ENCODE data around the gene CIAPIN1. TPM values are rescaled to one million over a fixed set of nuclear protein-coding genes. Genes with fewer than 3 reads are reported as not detected.

The CIAPIN1 gene
- total RNA-seq, 2 experiments from 2014 or later: 29.5 to 31.0 TPM

DNA sequence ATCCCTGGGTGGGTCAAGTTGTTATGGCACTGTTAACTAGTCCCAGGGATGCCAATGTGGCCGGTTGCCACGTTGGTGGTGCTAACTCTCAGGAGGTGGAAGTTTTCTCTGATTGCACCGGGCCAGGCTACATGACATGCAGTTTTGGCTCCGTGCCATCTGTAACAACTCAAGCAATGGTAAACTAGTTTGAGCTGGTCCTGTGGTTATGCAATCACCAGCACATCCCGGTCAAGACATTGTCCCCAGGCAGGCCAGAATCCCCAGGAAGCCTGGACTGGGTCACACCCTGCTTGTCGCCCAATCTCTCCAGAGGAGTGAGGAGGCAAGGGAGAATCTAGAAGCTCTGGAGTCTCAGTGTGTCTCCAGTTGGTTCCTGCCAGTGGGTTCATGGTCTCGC lies 52.7 kb downstream of the CIAPIN1 start:
- Mint-ChIP-seq H3K9me3 (no peaks in the 10 kb centered on the region), H3K36me3 (ENCODE audit: low read depth) (no peaks in the 10 kb centered on the region), H3K27ac (no peak overlapping the region), H3K27me3 (ENCODE audit: low read depth) (no peaks in the 10 kb centered on the region), H3K4me1 (ENCODE audit: low read depth) (no peaks in the 10 kb centered on the region), H3K4me3 (no peak overlapping the region)
- CTCF ChIA-PET: interaction anchor here (0.9 kb wide), 1 partner anchor 10 kb away, joined by 3 read pairs; the partner anchor contains the start of gene CCL17
- intact Hi-C loops (cut with micrococcal nuclease): no loop called here
- DNase-seq: no peak

- peaks cover 6% of the 10 kb centered on the region for H3K4me1 Mint-ChIP-seq (ENCODE audit: low read depth)
- no peak overlapping the region for H3K4me3 Mint-ChIP-seq
- no peak for DNase-seq
- H3K27me3 Mint-ChIP-seq (ENCODE audit: low read depth): no peaks in the 10 kb centered on the region
- no peaks in the 10 kb centered on the region for H3K36me3 Mint-ChIP-seq (ENCODE audit: low read depth)
- CTCF ChIA-PET: no interaction called here
- no peak overlapping the region for H3K27ac Mint-ChIP-seq
- no peaks in the 10 kb centered on the region for H3K9me3 Mint-ChIP-seq
- intact Hi-C loops (cut with micrococcal nuclease): no loop called here
Measured at GRCh38 chr16:57392694-57393093, 54.5 kb downstream of the CIAPIN1 start.

- H3K4me1 Mint-ChIP-seq (ENCODE audit: low read depth): peaks cover 6% of the 10 kb centered on the region
- no peak for DNase-seq
- H3K9me3 Mint-ChIP-seq: no peaks in the 10 kb centered on the region
- intact Hi-C loops (cut with micrococcal nuclease): no loop called here
- no peaks in the 10 kb centered on the region for H3K36me3 Mint-ChIP-seq (ENCODE audit: low read depth)
- no peak overlapping the region for H3K4me3 Mint-ChIP-seq
- no peaks in the 10 kb centered on the region for H3K27me3 Mint-ChIP-seq (ENCODE audit: low read depth)
- CTCF ChIA-PET: interaction anchor here (2.5 kb wide), 1 partner anchor 27 kb away, joined by 7 read pairs; no protein-coding TSS in a partner anchor
- no peak overlapping the region for H3K27ac Mint-ChIP-seq
Measured at GRCh38 chr16:57391708-57392107, 55.5 kb downstream of the CIAPIN1 start.

GRCh38 chr16:57391300-57391699 lies 55.9 kb downstream of the CIAPIN1 start:
- CTCF ChIA-PET: interaction anchor here (0.9 to 2.5 kb wide), 2 partner anchors 25 to 27 kb away, joined by 4 to 7 read pairs; no protein-coding TSS in a partner anchor
- Mint-ChIP-seq H3K4me3 (no peak overlapping the region), H3K36me3 (ENCODE audit: low read depth) (no peaks in the 10 kb centered on the region), H3K9me3 (no peaks in the 10 kb centered on the region), H3K27ac (no peak overlapping the region), H3K4me1 (ENCODE audit: low read depth) (peaks cover 6% of the 10 kb centered on the region), H3K27me3 (ENCODE audit: low read depth) (no peaks in the 10 kb centered on the region)
- intact Hi-C loops (cut with micrococcal nuclease): no loop called here
- no peak for DNase-seq

GRCh38 chr16:57390636-57391295 lies 56.4 kb downstream of the CIAPIN1 start:
- H3K36me3 Mint-ChIP-seq (ENCODE audit: low read depth): no peaks in the 10 kb centered on the region
- H3K27me3 Mint-ChIP-seq (ENCODE audit: low read depth): no peaks in the 10 kb centered on the region
- H3K9me3 Mint-ChIP-seq: no peaks in the 10 kb centered on the region
- no peak for DNase-seq
- no peak overlapping the region for H3K4me3 Mint-ChIP-seq
- H3K4me1 Mint-ChIP-seq (ENCODE audit: low read depth): peaks cover 6% of the 10 kb centered on the region
- intact Hi-C loops (cut with micrococcal nuclease): no loop called here
- CTCF ChIA-PET: interaction anchor here (0.9 to 2.5 kb wide), 2 partner anchors 26 to 28 kb away, joined by 4 to 7 read pairs; no protein-coding TSS in a partner anchor
- H3K27ac Mint-ChIP-seq: no peak overlapping the region

GRCh38 chr16:57389087-57389468 lies 58.1 kb downstream of the CIAPIN1 start:
- CTCF ChIA-PET: no interaction called here
- H3K27ac Mint-ChIP-seq: no peak overlapping the region
- intact Hi-C loops (cut with micrococcal nuclease): no loop called here
- H3K9me3 Mint-ChIP-seq: no peaks in the 10 kb centered on the region
- no peaks in the 10 kb centered on the region for H3K36me3 Mint-ChIP-seq (ENCODE audit: low read depth)
- DNase-seq: no peak
- H3K27me3 Mint-ChIP-seq (ENCODE audit: low read depth): no peaks in the 10 kb centered on the region
- no peak overlapping the region for H3K4me3 Mint-ChIP-seq
- peaks cover 6% of the 10 kb centered on the region for H3K4me1 Mint-ChIP-seq (ENCODE audit: low read depth)

GRCh38 chr16:57388359-57389086 lies 58.7 kb downstream of the CIAPIN1 start:
- H3K27me3 Mint-ChIP-seq (ENCODE audit: low read depth): no peaks in the 10 kb centered on the region
- no peak overlapping the region for H3K27ac Mint-ChIP-seq
- no peak for DNase-seq
- peaks cover 6% of the 10 kb centered on the region for H3K4me1 Mint-ChIP-seq (ENCODE audit: low read depth)
- intact Hi-C loops (cut with micrococcal nuclease): no loop called here
- no peaks in the 10 kb centered on the region for H3K9me3 Mint-ChIP-seq
- no peak overlapping the region for H3K4me3 Mint-ChIP-seq
- CTCF ChIA-PET: interaction anchor here (0.6 kb wide), 1 partner anchor 129 kb away, joined by 3 read pairs; no protein-coding TSS in a partner anchor
- no peaks in the 10 kb centered on the region for H3K36me3 Mint-ChIP-seq (ENCODE audit: low read depth)

DNA sequence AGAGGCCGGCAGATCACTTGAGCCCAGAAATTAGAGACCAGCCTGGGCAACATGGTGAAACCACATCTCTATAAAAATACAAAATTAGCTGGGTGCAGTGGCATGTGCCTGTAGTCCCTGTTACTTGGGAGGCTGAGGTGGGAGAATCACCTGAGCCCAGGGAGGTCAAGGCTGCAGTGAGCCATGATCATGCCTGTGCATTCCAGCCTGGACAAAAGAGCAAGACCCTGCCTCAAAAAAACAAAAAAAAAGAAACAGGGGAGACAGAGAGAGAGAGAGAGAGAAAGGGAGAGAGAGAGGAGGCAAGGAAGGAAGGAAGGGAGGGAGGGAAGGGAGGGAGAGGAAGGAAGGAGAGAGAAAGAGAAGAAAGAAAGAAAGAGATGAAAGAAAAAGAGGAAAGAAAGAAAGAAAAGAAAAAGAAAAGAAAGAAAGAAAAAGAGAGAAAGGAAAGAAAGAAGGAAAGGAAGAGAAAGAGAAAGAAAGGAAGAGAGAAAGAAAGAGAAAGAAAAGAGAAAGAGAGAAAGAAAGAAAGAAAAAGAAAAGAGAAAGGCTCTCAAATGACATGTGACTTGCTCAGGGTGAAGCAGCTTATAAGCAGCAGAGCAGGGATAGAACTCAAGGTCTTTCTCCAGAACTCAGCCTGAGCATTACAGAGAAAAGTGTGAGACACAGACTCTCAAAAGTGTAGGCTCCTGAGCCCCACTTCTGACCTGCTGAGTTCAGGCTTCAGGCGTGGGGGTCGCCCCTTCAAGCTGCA lies 59.4 kb downstream of the CIAPIN1 start:
- H3K27ac Mint-ChIP-seq: no peak overlapping the region
- H3K36me3 Mint-ChIP-seq (ENCODE audit: low read depth): no peaks in the 10 kb centered on the region
- H3K4me3 Mint-ChIP-seq: no peak overlapping the region
- no peaks in the 10 kb centered on the region for H3K9me3 Mint-ChIP-seq
- no peak for DNase-seq
- H3K4me1 Mint-ChIP-seq (ENCODE audit: low read depth): peaks cover 6% of the 10 kb centered on the region
- H3K27me3 Mint-ChIP-seq (ENCODE audit: low read depth): no peaks in the 10 kb centered on the region
- intact Hi-C loops (cut with micrococcal nuclease): no loop called here
- CTCF ChIA-PET: no interaction called here

- no peak for DNase-seq
- Mint-ChIP-seq H3K27ac (no peak overlapping the region), H3K36me3 (ENCODE audit: low read depth) (no peaks in the 10 kb centered on the region), H3K27me3 (ENCODE audit: low read depth) (no peaks in the 10 kb centered on the region), H3K9me3 (no peaks in the 10 kb centered on the region), H3K4me3 (no peak overlapping the region), H3K4me1 (ENCODE audit: low read depth) (peaks cover 6% of the 10 kb centered on the region)
- CTCF ChIA-PET: interaction anchor here (0.5 to 1.7 kb wide), 2 partner anchors 15 to 110 kb away, joined by 3 read pairs; no protein-coding TSS in a partner anchor
- intact Hi-C loops (cut with micrococcal nuclease): no loop called here
Measured at GRCh38 chr16:57386381-57386951, 60.7 kb downstream of the CIAPIN1 start.

DNA sequence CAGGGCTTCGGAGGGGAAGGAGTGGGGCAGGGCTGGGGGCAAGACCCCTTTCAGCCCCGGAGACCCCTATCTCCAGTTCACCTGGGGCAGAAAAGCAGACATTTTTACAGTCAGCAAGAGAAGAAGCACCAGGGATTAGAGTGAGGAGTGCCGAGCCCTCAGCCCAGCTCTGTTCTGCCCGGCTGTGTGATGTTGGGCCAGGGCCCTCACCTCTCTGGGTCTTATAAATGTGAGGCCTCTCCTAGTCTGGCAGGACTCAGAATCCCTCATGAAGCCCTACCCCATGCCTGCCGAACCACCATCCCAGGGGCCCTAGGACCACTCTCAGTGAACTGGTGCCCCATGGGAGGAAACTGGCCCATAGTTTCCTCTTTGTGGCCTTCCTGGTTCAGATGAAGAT lies 62.1 kb downstream of the CIAPIN1 start:
- no peak for DNase-seq
- peaks cover 6% of the 10 kb centered on the region for H3K4me1 Mint-ChIP-seq (ENCODE audit: low read depth)
- intact Hi-C loops (cut with micrococcal nuclease): no loop called here
- CTCF ChIA-PET: interaction anchor here (1.7 kb wide), 1 partner anchor 13 kb away, joined by 3 read pairs; no protein-coding TSS in a partner anchor
- no peak overlapping the region for H3K4me3 Mint-ChIP-seq
- H3K27ac Mint-ChIP-seq: no peak overlapping the region
- no peaks in the 10 kb centered on the region for H3K36me3 Mint-ChIP-seq (ENCODE audit: low read depth)
- H3K9me3 Mint-ChIP-seq: no peaks in the 10 kb centered on the region
- H3K27me3 Mint-ChIP-seq (ENCODE audit: low read depth): no peaks in the 10 kb centered on the region

DNA sequence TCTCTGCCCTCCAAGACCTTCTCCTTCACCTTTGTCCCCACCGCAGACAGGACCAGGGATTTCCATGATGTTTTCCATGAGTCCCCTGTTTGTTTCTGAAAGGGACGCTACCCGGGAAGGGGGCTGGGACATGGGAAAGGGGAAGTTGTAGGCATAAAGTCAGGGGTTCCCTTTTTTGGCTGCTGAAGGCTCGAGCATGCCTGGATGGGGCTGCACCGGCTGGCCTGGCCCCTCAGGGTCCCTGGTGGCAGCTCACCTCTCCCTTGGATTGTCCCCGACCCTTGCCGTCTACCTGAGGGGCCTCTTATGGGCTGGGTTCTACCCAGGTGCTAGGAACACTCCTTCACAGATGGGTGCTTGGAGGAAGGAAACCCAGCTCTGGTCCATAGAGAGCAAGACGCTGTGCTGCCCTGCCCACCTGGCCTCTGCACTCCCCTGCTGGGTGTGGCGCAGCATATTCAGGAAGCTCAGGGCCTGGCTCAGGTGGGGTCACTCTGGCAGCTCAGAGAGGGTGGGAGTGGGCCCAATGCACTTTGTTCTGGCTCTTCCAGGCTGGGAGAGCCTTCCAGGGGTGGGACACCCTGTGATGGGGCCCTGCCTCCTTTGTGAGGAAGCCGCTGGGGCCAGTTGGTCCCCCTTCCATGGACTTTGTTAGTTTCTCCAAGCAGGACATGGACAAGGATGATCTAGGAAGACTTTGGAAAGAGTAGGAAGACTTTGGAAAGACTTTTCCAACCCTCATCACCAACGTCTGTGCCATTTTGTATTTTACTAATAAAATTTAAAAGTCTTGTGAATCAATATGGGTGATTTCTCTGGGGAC lies 62.7 kb downstream of the CIAPIN1 start:
- intact Hi-C loops (cut with micrococcal nuclease): no loop called here
- Mint-ChIP-seq H3K27me3 (ENCODE audit: low read depth) (no peaks in the 10 kb centered on the region), H3K4me1 (ENCODE audit: low read depth) (peaks cover 6% of the 10 kb centered on the region), H3K27ac (no peak overlapping the region), H3K36me3 (ENCODE audit: low read depth) (no peaks in the 10 kb centered on the region), H3K9me3 (no peaks in the 10 kb centered on the region), H3K4me3 (no peak overlapping the region)
- DNase-seq: no peak
- CTCF ChIA-PET: no interaction called here

All from activated naive CD4-positive, alpha-beta T cell treated with anti-CD3 and anti-CD28 coated beads for 36 hours (primary cell).